Measurements from ENCODE around the gene PRDM5. TPM values are rescaled to one million over a fixed set of nuclear protein-coding genes. Genes with fewer than 3 reads are reported as not detected.

The PRDM5 gene
- total RNA-seq, 4 donors from 2014 or later, result 37.6 to 96.6 (median 52.6) TPM

- H3K4me3 ChIP-seq, result no peak overlapping the region
- DNase-seq, result no peak
- H3K4me1 ChIP-seq, result no peaks in the 10 kb centered on the region
- TF ChIP-seq, protein P1, sequence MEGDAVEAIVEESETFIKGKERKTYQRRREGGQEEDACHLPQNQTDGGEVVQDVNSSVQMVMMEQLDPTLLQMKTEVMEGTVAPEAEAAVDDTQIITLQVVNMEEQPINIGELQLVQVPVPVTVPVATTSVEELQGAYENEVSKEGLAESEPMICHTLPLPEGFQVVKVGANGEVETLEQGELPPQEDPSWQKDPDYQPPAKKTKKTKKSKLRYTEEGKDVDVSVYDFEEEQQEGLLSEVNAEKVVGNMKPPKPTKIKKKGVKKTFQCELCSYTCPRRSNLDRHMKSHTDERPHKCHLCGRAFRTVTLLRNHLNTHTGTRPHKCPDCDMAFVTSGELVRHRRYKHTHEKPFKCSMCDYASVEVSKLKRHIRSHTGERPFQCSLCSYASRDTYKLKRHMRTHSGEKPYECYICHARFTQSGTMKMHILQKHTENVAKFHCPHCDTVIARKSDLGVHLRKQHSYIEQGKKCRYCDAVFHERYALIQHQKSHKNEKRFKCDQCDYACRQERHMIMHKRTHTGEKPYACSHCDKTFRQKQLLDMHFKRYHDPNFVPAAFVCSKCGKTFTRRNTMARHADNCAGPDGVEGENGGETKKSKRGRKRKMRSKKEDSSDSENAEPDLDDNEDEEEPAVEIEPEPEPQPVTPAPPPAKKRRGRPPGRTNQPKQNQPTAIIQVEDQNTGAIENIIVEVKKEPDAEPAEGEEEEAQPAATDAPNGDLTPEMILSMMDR (IDR thresholded peaks at IDR 0.05), result no peak
- TF ChIP-seq POLR2A (IDR thresholded peaks at IDR 0.05), result no peak
- H3K36me3 ChIP-seq, result no peaks in the 10 kb centered on the region
- intact Hi-C loops (cut with DNase I; ENCODE audit: low total_unique reads), result no loop called here
- H3K27me3 ChIP-seq, result no peaks in the 10 kb centered on the region
- no peak overlapping the region for H3K27ac ChIP-seq
- no peaks in the 10 kb centered on the region for H3K9me3 ChIP-seq
These were observed 60.1 kb downstream of the PRDM5 start for GRCh38 chr4:120862432-120862831.

DNA sequence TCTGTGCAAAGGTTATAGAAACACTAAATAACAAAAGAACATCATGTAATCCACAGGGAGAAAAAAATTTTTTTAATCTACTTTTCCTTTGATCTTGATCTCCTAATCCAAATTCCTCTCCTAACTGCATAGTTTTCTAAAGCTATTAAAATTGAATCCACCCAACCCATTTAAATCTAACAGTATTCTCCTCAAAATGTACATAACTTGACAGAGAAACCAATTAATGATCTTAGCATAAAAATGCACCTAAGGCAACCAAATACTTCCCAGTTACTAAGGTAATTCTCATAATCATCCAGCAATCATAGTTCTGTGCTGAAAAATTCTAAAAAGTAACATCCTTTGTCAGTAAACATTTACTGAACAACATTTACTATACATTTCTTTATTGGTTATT is 60.7 kb downstream of the PRDM5 start:
- Histone ChIP-seq H3K36me3 (no peaks in the 10 kb centered on the region), H3K27me3 (no peaks in the 10 kb centered on the region), H3K27ac (no peak overlapping the region), H3K4me3 (no peak overlapping the region), H3K9me3 (no peaks in the 10 kb centered on the region), H3K4me1 (no peaks in the 10 kb centered on the region)
- TF ChIP-seq, protein P1 (IDR thresholded peaks at IDR 0.05), result no peak
- no peak for DNase-seq
- intact Hi-C loops (cut with DNase I; ENCODE audit: low total_unique reads), result no loop called here

DNA sequence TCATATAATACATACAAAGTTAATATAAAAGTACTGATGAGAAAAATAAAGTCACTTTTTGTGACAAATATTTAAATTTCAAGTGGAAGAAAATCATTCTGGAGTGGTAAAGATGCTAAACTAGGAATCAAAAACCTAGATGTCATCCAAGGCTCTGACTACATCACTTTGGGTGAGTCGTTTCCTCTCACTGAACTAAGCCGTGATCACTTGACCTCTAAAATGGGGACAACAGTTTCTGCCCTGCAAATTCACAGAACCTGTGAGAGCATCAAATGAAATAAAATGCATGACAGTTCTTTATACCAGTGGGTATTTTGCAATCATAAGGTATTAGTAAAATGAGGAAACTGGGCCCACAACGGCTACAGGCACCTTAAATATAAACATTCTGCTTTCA is 63.8 kb downstream of the PRDM5 start:
- no peak overlapping the region for H3K27ac ChIP-seq
- intact Hi-C loops (cut with DNase I; ENCODE audit: low total_unique reads), result no loop called here
- TF ChIP-seq, protein P1 (IDR thresholded peaks at IDR 0.05), result no peak
- TF ChIP-seq POLR2A (IDR thresholded peaks at IDR 0.05), result no peak
- no peaks in the 10 kb centered on the region for H3K27me3 ChIP-seq
- DNase-seq, result no peak
- no peaks in the 10 kb centered on the region for H3K36me3 ChIP-seq
- H3K4me3 ChIP-seq, result no peak overlapping the region
- no peaks in the 10 kb centered on the region for H3K9me3 ChIP-seq
- H3K4me1 ChIP-seq, result no peaks in the 10 kb centered on the region

GRCh38 chr4:120857312-120857711 is 65.2 kb downstream of the PRDM5 start:
- no peaks in the 10 kb centered on the region for H3K9me3 ChIP-seq
- no peaks in the 10 kb centered on the region for H3K27me3 ChIP-seq
- intact Hi-C loops (cut with DNase I; ENCODE audit: low total_unique reads), result no loop called here
- DNase-seq, result no peak
- TF ChIP-seq, protein P1 (IDR thresholded peaks at IDR 0.05), result no peak
- no peak for TF ChIP-seq POLR2A (IDR thresholded peaks at IDR 0.05)
- no peak overlapping the region for H3K27ac ChIP-seq
- no peaks in the 10 kb centered on the region for H3K36me3 ChIP-seq
- H3K4me3 ChIP-seq, result no peak overlapping the region
- no peaks in the 10 kb centered on the region for H3K4me1 ChIP-seq

DNA sequence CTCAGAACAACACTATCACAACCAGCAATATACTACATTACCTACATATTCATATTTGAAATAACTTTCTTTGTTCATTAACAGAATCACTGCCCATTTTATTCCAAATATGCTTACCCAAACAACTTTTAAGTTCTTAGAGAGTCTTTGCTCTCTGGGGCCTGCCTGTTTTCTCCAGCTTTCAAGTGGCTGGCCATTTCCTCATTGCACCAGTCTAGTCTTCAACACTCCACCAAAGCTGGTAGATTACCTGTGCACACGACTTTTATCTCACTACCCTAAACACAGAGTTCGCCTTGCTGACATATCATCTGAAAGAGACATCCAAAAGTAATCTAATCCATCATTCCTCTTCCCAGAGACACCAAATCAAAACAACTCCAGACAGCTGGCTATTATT is 66.2 kb downstream of the PRDM5 start:
- no peak overlapping the region for H3K27ac ChIP-seq
- H3K9me3 ChIP-seq, result no peaks in the 10 kb centered on the region
- DNase-seq, result no peak
- no peaks in the 10 kb centered on the region for H3K36me3 ChIP-seq
- TF ChIP-seq, protein P1 (IDR thresholded peaks at IDR 0.05), result no peak
- TF ChIP-seq POLR2A (IDR thresholded peaks at IDR 0.05), result no peak
- no peak overlapping the region for H3K4me3 ChIP-seq
- intact Hi-C loops (cut with DNase I; ENCODE audit: low total_unique reads), result no loop called here
- no peaks in the 10 kb centered on the region for H3K4me1 ChIP-seq
- no peaks in the 10 kb centered on the region for H3K27me3 ChIP-seq
